DMS 273 (cell line): ENCODE measurements around the gene CRADD.

Experiments used
- DNase-seq: peaks from one replicate; lab custom pipeline; 2025; ENCODE audit not compliant: unreplicated experiment; lab: John Stamatoyannopoulos, UW

The CRADD gene

GRCh38 chr12:93836620-93837260, 159.6 kb downstream of the CRADD start:
- no peak for DNase-seq

GRCh38 chr12:93838193-93838592, 161.0 kb downstream of the CRADD start:
- DNase-seq: no peak

- DNase-seq: peak; percentile 8
Observed at GRCh38 chr12:93839064-93839463, 161.9 kb downstream of the CRADD start.

GRCh38 chr12:93841671-93842070, 164.5 kb downstream of the CRADD start:
- DNase-seq: no peak

GRCh38 chr12:93844164-93844784, 167.1 kb downstream of the CRADD start:
- DNase-seq: peak; percentile 2

GRCh38 chr12:93846936-93847516, 169.9 kb downstream of the CRADD start:
- no peak for DNase-seq

GRCh38 chr12:93847517-93848474, 170.6 kb downstream of the CRADD start:
- DNase-seq: no peak

- DNase-seq: no peak
Observed at GRCh38 chr12:93848523-93849101, 171.4 kb downstream of the CRADD start.

GRCh38 chr12:93849946-93850345, 172.8 kb downstream of the CRADD start:
- DNase-seq: no peak

- no peak for DNase-seq
Observed at GRCh38 chr12:93850481-93851256, 173.5 kb downstream of the CRADD start.

- no peak for DNase-seq
Observed at GRCh38 chr12:93851257-93851671, 174.1 kb downstream of the CRADD start.

- DNase-seq: no peak
Observed at GRCh38 chr12:93852173-93852591, 175.0 kb downstream of the CRADD start.

- DNase-seq: no peak
Observed at GRCh38 chr12:93853698-93854478, 176.7 kb downstream of the CRADD start.

- DNase-seq: no peak
Observed at GRCh38 chr12:93855261-93855660, 178.1 kb downstream of the CRADD start.

- DNase-seq: no peak
Observed at GRCh38 chr12:93856611-93857010, 179.4 kb downstream of the CRADD start.

GRCh38 chr12:93857279-93857938, 180.2 kb downstream of the CRADD start:
- no peak for DNase-seq

GRCh38 chr12:93857991-93858447, 180.8 kb downstream of the CRADD start:
- no peak for DNase-seq

GRCh38 chr12:93860668-93861373, 183.6 kb downstream of the CRADD start:
- DNase-seq: no peak
